ENCODE data around the gene CAPN2.

DNA sequence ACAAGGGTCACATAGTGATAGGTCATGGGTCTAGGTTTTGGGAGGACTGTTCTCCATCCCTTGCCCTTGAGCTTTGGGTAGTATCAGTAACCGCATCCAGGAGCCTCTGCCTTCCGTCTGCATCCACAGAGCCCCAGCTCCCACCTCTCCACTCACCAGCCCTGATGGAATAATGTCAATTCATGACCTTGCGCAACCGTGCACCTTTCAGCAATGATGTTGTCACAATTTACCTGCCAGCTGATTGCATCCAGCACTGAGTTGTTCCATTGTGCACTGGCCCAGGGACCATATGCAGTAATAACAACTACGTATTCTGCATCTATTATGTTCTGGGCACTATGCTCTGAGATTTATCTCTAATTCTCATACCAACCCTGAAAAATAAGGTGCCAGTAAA, 48.2 kb upstream of the CAPN2 start:
- TF ChIP-seq, protein P1, sequence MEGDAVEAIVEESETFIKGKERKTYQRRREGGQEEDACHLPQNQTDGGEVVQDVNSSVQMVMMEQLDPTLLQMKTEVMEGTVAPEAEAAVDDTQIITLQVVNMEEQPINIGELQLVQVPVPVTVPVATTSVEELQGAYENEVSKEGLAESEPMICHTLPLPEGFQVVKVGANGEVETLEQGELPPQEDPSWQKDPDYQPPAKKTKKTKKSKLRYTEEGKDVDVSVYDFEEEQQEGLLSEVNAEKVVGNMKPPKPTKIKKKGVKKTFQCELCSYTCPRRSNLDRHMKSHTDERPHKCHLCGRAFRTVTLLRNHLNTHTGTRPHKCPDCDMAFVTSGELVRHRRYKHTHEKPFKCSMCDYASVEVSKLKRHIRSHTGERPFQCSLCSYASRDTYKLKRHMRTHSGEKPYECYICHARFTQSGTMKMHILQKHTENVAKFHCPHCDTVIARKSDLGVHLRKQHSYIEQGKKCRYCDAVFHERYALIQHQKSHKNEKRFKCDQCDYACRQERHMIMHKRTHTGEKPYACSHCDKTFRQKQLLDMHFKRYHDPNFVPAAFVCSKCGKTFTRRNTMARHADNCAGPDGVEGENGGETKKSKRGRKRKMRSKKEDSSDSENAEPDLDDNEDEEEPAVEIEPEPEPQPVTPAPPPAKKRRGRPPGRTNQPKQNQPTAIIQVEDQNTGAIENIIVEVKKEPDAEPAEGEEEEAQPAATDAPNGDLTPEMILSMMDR (IDR thresholded peaks at IDR 0.05), result no peak
- TF ChIP-seq EZH2 (IDR thresholded peaks at IDR 0.05; ENCODE audit: borderline replicate concordance, insufficient read depth, low read depth, low read length, poor library complexity, severe bottlenecking), result no peak
